GM23338 (cell line): ENCODE results near the gene TMEM179.

Source experiments
- CREB1 ChIP-seq: fragments of 250-450 bp; sonication (Bioruptor Pico); IDR thresholded peaks from 2 replicates; pipeline ENCODE4 v1.5.0; 2020; ENCODE audit warnings: low read depth, mild to moderate bottlenecking, moderate library complexity
- CTCF ChIP-seq, 2 experiments: fragments of 200-600 bp in 1 of 2; sonication (generic) in 1 of 2; conservative IDR thresholded peaks; 2 replicates each; pipeline versions ENCODE4 v1.5.1 to v1.6.1; 2016 to 2017; ENCODE audit warnings: antibody characterized with exemption in 2 of 2, low read depth in 2 of 2, mild to moderate bottlenecking in 2 of 2, moderate library complexity in 1 of 2
- ETS1 ChIP-seq: IDR thresholded peaks from 2 replicates; pipeline ENCODE4 v1.6.1; 2016; ENCODE audit warnings: antibody characterized with exemption
- EZH2 ChIP-seq: fragments of 200-600 bp; sonication (generic); IDR thresholded peaks from one replicate; pipeline ENCODE4 v1.8.0; 2017; ENCODE audit warnings: antibody characterized with exemption, mild to moderate bottlenecking, low read depth; ENCODE audit not compliant: unreplicated experiment
- EZH2phosphoT487 ChIP-seq: fragments of 200-600 bp; sonication (generic); IDR thresholded peaks from one replicate; pipeline ENCODE4 v1.8.1; 2018; ENCODE audit warnings: antibody characterized with exemption; ENCODE audit not compliant: unreplicated experiment
- POLR2AphosphoS5 ChIP-seq: IDR thresholded peaks from 2 replicates; pipeline ENCODE4 v1.6.1; 2016; ENCODE audit warnings: antibody characterized with exemption, low read depth
- STAT1 ChIP-seq: IDR thresholded peaks from one replicate; pipeline ENCODE4 v1.6.1; 2016; ENCODE audit warnings: antibody characterized with exemption; ENCODE audit not compliant: unreplicated experiment
- ZNF331 ChIP-seq: fragments of 250-450 bp; sonication (Bioruptor Pico); IDR thresholded peaks from 2 replicates; pipeline ENCODE4 v1.5.0; 2020; ENCODE audit warnings: low read depth, mild to moderate bottlenecking, moderate library complexity
- TF ChIP-seq, protein P1 (sequence below): IDR thresholded peaks from one replicate; pipeline ENCODE4 v1.6.1; 2018; ENCODE audit warnings: antibody characterized with exemption; ENCODE audit not compliant: unreplicated experiment

DNA sequence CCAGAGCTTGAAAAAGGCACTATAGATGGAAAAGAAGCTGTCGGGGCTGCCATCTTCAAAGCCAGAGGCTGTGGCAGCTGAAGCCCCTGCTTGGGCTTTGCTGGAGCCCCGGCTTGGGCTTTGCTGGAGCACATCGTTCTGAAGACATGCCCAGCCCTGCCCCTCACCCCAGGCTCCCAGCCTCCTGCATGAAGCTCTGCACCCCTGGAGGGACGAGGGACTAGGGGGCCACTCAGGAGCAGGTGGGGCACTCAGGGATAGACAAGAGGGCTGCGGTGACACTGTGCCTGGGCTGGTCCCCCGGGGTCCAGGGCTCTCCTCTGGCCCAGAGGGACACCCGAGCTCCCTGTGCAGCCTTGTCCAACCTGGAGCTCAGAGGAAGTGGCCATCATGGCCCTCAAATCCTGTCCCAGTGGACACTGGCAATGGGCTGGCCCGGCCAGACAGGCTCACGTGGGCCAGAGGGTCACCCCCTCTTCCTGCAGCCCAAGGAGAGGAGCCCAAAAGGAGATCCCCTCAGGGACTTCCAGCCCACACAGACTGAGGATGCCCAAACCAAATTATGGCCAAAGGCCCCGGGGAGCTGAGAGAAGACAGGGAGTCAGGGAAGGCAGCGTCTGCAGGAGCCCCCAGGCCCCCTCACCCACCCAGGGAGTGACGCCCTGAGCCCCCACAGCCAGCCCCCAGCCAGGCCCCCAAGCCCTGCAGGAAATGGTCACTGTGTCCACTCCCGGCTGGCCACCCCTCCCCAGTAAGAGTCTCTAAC lies 48.1 kb downstream of the TMEM179 start:
- TF ChIP-seq EZH2, result no peak
- TF ChIP-seq CTCF (conservative IDR thresholded peaks at IDR 0.05; ENCODE audit: low read depth in 2 of 2), result no peak
- TF ChIP-seq, protein P1, sequence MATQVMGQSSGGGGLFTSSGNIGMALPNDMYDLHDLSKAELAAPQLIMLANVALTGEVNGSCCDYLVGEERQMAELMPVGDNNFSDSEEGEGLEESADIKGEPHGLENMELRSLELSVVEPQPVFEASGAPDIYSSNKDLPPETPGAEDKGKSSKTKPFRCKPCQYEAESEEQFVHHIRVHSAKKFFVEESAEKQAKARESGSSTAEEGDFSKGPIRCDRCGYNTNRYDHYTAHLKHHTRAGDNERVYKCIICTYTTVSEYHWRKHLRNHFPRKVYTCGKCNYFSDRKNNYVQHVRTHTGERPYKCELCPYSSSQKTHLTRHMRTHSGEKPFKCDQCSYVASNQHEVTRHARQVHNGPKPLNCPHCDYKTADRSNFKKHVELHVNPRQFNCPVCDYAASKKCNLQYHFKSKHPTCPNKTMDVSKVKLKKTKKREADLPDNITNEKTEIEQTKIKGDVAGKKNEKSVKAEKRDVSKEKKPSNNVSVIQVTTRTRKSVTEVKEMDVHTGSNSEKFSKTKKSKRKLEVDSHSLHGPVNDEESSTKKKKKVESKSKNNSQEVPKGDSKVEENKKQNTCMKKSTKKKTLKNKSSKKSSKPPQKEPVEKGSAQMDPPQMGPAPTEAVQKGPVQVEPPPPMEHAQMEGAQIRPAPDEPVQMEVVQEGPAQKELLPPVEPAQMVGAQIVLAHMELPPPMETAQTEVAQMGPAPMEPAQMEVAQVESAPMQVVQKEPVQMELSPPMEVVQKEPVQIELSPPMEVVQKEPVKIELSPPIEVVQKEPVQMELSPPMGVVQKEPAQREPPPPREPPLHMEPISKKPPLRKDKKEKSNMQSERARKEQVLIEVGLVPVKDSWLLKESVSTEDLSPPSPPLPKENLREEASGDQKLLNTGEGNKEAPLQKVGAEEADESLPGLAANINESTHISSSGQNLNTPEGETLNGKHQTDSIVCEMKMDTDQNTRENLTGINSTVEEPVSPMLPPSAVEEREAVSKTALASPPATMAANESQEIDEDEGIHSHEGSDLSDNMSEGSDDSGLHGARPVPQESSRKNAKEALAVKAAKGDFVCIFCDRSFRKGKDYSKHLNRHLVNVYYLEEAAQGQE, result no peak
- no peak for TF ChIP-seq POLR2AphosphoS5
- no peak for TF ChIP-seq EZH2phosphoT487
- no peak for TF ChIP-seq CREB1 (CRISPR knock-in tag)
- TF ChIP-seq ZNF331 (CRISPR knock-in tag), result no peak
- no peak for TF ChIP-seq ETS1
- no peak for TF ChIP-seq STAT1
